Keratinocyte (primary cell): ENCODE data around the gene CHST15. TPM values are rescaled to one million over a fixed set of nuclear protein-coding genes. Genes with fewer than 3 reads are reported as not detected.

ENCODE experiments used
- DNase-seq: peaks from one replicate; pipeline ENCODE4 v3.0.0-alpha.2; 2011; ENCODE audit warnings: low read depth, missing footprints, low spot score
- FAIRE-seq: peaks from 2 replicates; lab custom pipeline; 2011; peaks lifted over from hg19 to GRCh38; lab: Jason Lieb, UNC
- H2AFZ ChIP-seq: 2 replicates; pipeline ENCODE4 v1.6.0; 2012; ENCODE audit warnings: low read length, control low read depth, inconsistent platforms; ENCODE audit not compliant: control insufficient read depth
- H3K27ac ChIP-seq: 2 replicates; pipeline ENCODE4 v1.5.1; 2011; ENCODE audit warnings: low read length; ENCODE audit not compliant: control insufficient read depth, insufficient read depth
- H3K27me3 ChIP-seq: 3 replicates; pipeline ENCODE4 v1.6.0; 2011; ENCODE audit warnings: low read length; ENCODE audit not compliant: control insufficient read depth, insufficient read depth; ENCODE audit errors: extremely low read depth
- H3K36me3 ChIP-seq, 2 experiments: 2 replicates in 1 of 2; 3 replicates in 1 of 2; pipeline ENCODE4 v1.5.1; 2011; ENCODE audit warnings: low read length in 2 of 2, mild to moderate bottlenecking in 1 of 2; ENCODE audit not compliant: control insufficient read depth in 2 of 2, insufficient read depth in 2 of 2; ENCODE audit errors: extremely low read depth in 1 of 2
- H3K4me1 ChIP-seq: 3 replicates; pipeline ENCODE4 v1.5.1; 2011; ENCODE audit warnings: low read length; ENCODE audit not compliant: control insufficient read depth, insufficient read depth; ENCODE audit errors: extremely low read depth
- H3K4me2 ChIP-seq: 3 replicates; pipeline ENCODE4 v1.6.0; 2011; ENCODE audit warnings: low read depth, low read length; ENCODE audit not compliant: control insufficient read depth, insufficient read depth; ENCODE audit errors: extremely low read depth
- H3K4me3 ChIP-seq, 3 experiments: fragments of 200-600 bp in 1 of 3; sonication (generic) in 1 of 3; 2 replicates in 2 of 3; 3 replicates in 1 of 3; pipeline ENCODE4 v1.5.1; 2011 to 2016; ENCODE audit warnings: low read length in 3 of 3, mild to moderate bottlenecking in 3 of 3, control low read depth in 2 of 3, inconsistent platforms in 1 of 3, low read depth in 1 of 3, mixed read lengths in 1 of 3, mixed run types in 1 of 3, moderate library complexity in 1 of 3; ENCODE audit not compliant: control insufficient read depth in 2 of 3, insufficient read depth in 2 of 3; ENCODE audit errors: extremely low read depth in 1 of 3
- H3K79me2 ChIP-seq: 2 replicates; pipeline ENCODE4 v1.6.0; 2012; ENCODE audit warnings: low read length; ENCODE audit not compliant: control insufficient read depth, insufficient read depth
- H3K9ac ChIP-seq: 3 replicates; pipeline ENCODE4 v1.6.0; 2011; ENCODE audit warnings: low read length; ENCODE audit not compliant: control insufficient read depth, insufficient read depth; ENCODE audit errors: extremely low read depth
- H3K9me1 ChIP-seq: 3 replicates; pipeline ENCODE4 v1.6.0; 2011; ENCODE audit warnings: low read length; ENCODE audit not compliant: control insufficient read depth, insufficient read depth; ENCODE audit errors: extremely low read depth
- H3K9me3 ChIP-seq: 2 replicates; pipeline ENCODE4 v1.5.1; 2012; ENCODE audit warnings: low read depth, low read length; ENCODE audit not compliant: control insufficient read depth
- H4K20me1 ChIP-seq: 3 replicates; pipeline ENCODE4 v1.6.0; 2011; ENCODE audit warnings: low read length; ENCODE audit not compliant: control insufficient read depth, insufficient read depth; ENCODE audit errors: extremely low read depth
- EZH2 ChIP-seq: IDR thresholded peaks from one replicate; pipeline ENCODE4 v1.6.1; 2012; ENCODE audit warnings: inconsistent platforms, mild to moderate bottlenecking, low read length, moderate library complexity
- dilution Hi-C: fragments of 300-500 bp; cut with MboI; formaldehyde crosslinking; loops from one replicate; pipeline ENCODE4 v1.7.0; 2020; ENCODE audit warnings: low sequenced_read_pairs; ENCODE audit not compliant: extremely low pct_ligation_motif_present
- polyA plus RNA-seq, 5 experiments: library from polyadenylated mRNA; depleted of rRNA in 3 of 5; stranded (reverse) in 3 of 5; stranded (forward) in 1 of 5; unstranded in 1 of 5; fragments of >200 nt; gene quantifications; 1 replicate in 1 of 5; 2 replicates in 3 of 5; 3 replicates in 1 of 5; pipeline versions ENCODE4 v1.2.1 to v1.2.3, GENCODE V29; 2011 to 2012; ENCODE audit warnings: missing spikeins in 2 of 5, low read depth in 1 of 5, low replicate concordance in 1 of 5
- TF ChIP-seq, protein P1 (sequence below), 3 experiments: IDR thresholded peaks in 1 of 3; conservative IDR thresholded peaks in 1 of 3; optimal IDR thresholded peaks in 1 of 3; 2 replicates in 2 of 3; 3 replicates in 1 of 3; pipeline versions ENCODE3 to v1.5.1; 2011; ENCODE audit warnings: low read length in 3 of 3, mild to moderate bottlenecking in 3 of 3, moderate library complexity in 2 of 3, control low read depth in 1 of 3, inconsistent platforms in 1 of 3; ENCODE audit not compliant: insufficient read depth in 2 of 3; ENCODE audit errors: extremely low read depth in 1 of 3

CHST15 gene
- polyA plus RNA-seq, 1 donor (not counting 4 experiments of a cell fraction or from before 2014, with no cell fraction given) = 24.5 TPM

DNA sequence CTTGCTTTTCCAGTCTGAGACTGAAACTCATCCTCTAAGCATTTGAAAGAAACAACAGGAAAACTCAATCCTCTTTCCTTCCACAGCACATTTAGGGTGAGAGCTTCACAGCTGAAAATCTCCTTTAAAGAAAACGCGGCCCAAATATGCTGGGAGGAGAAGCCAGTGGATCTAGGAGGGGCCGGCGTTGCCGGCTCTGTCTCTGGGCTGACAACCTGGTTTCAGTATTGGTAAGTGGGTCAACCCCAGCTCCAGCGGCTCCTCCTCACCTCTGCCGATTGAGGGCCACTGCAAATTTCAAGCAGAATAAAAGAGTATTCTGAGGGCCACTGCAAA is 126.5 kb downstream of the CHST15 start:
- Histone ChIP-seq H3K4me2 (no peak overlapping the region), H3K27me3 (peaks cover 40% of the 10 kb centered on the region), H2AFZ (no peak overlapping the region)

DNA sequence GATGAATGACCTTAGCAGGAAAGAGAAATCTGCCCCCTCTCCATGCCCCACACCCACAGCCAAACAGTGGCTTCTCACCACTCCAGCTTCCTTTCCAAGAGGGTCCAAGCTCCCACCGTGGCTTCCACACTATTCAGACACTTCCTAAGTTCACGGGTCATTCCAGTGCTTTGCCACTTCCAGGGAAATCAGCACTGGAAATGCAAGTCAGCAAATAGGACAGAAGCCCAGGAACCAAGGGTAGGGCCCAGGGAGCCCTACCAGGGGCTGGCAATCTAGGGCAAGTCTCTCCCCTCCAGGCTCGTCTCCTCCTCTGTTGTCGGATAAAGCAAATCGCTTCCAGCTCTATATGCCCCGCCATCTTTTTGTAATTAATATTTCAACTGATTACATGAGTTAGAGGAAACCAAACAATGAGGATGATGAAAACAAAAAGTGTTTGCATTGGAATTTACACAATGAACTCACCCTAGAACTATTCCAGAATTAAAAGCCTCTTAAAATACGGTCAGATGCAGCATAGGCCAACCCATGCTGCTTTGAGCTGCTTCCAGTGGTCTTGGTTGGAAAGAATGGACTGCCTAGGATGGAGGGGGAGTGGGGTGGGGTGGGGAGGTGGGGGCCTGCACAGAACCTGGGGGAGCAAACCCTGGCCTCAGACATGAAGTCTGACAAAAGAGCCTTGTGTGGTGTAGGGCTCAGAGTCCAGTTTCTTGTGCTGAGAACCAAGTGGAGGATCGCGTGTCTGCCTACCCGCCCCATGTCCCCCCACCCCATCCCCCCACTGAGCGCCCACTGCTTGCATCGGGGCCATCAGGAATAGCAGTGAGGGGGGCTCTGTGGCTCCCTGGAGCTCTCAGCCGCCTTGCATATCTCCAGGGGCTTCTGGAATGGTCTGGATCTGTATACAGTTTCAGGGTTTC is 127.2 kb downstream of the CHST15 start:
- H4K20me1 ChIP-seq = no peaks in the 10 kb centered on the region
- peaks cover 35% of the 10 kb centered on the region for H3K27me3 ChIP-seq
- dilution Hi-C loops = no loop called here
- no peak overlapping the region for H3K4me3 ChIP-seq
- no peak for DNase-seq
- H2AFZ ChIP-seq = no peak overlapping the region
- no peaks in the 10 kb centered on the region for H3K9me3 ChIP-seq
- no peak for FAIRE-seq
- no peaks in the 10 kb centered on the region for H3K36me3 ChIP-seq
- TF ChIP-seq, protein P1, sequence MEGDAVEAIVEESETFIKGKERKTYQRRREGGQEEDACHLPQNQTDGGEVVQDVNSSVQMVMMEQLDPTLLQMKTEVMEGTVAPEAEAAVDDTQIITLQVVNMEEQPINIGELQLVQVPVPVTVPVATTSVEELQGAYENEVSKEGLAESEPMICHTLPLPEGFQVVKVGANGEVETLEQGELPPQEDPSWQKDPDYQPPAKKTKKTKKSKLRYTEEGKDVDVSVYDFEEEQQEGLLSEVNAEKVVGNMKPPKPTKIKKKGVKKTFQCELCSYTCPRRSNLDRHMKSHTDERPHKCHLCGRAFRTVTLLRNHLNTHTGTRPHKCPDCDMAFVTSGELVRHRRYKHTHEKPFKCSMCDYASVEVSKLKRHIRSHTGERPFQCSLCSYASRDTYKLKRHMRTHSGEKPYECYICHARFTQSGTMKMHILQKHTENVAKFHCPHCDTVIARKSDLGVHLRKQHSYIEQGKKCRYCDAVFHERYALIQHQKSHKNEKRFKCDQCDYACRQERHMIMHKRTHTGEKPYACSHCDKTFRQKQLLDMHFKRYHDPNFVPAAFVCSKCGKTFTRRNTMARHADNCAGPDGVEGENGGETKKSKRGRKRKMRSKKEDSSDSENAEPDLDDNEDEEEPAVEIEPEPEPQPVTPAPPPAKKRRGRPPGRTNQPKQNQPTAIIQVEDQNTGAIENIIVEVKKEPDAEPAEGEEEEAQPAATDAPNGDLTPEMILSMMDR (optimal IDR thresholded peaks at IDR 0.05 in 1 of 3, IDR thresholded peaks at IDR 0.05 in 1 of 3, conservative IDR thresholded peaks at IDR 0.05 in 1 of 3; ENCODE audit: extremely low read depth in 1 of 3, insufficient read depth in 2 of 3, low read length in 3 of 3) = no peak
- no peak for TF ChIP-seq EZH2
- H3K9ac ChIP-seq = no peak overlapping the region
- H3K27ac ChIP-seq = no peak overlapping the region
- H3K4me2 ChIP-seq = no peak overlapping the region
- H3K4me1 ChIP-seq = no peaks in the 10 kb centered on the region
- H3K79me2 ChIP-seq = no peaks in the 10 kb centered on the region
- H3K9me1 ChIP-seq = no peaks in the 10 kb centered on the region

More for the DNA sequence above, 126.5 kb downstream of the CHST15 start:
- Histone ChIP-seq H3K4me1 (no peaks in the 10 kb centered on the region), H3K27ac (no peak overlapping the region), H3K79me2 (no peaks in the 10 kb centered on the region), H3K9ac (no peak overlapping the region), H3K4me3 (no peak overlapping the region), H3K36me3 (no peaks in the 10 kb centered on the region), H3K9me3 (no peaks in the 10 kb centered on the region), H3K9me1 (no peaks in the 10 kb centered on the region), H4K20me1 (no peaks in the 10 kb centered on the region)
- DNase-seq = no peak
- dilution Hi-C loops = no loop called here
- FAIRE-seq = no peak
- TF ChIP-seq EZH2 = no peak
- TF ChIP-seq, protein P1 (optimal IDR thresholded peaks at IDR 0.05 in 1 of 3, IDR thresholded peaks at IDR 0.05 in 1 of 3, conservative IDR thresholded peaks at IDR 0.05 in 1 of 3; ENCODE audit: extremely low read depth in 1 of 3, insufficient read depth in 2 of 3, low read length in 3 of 3) = no peak
